ENCODE data around the gene EFNB2. TPM values are rescaled to one million over a fixed set of nuclear protein-coding genes. Genes with fewer than 3 reads are reported as not detected.

Gene EFNB2
- total and polyA plus RNA-seq, 2 donors = 13.8 to 17.1 TPM

GRCh38 chr13:106474912-106475311 is 60.5 kb downstream of the EFNB2 start:
- Histone ChIP-seq H3K27me3 (ENCODE audit: control insufficient read depth in 2 of 2, insufficient read depth in 1 of 2, low read length in 1 of 2) (peaks cover 0 to 3% of the 10 kb centered on the region in 2 donors), H3K9me3 (ENCODE audit: control insufficient read depth in 2 of 2, insufficient read depth in 1 of 2, low read length in 1 of 2) (no peaks in the 10 kb centered on the region), H3K4me1 (ENCODE audit: control insufficient read depth in 2 of 2, insufficient read depth in 2 of 2, low read length in 2 of 2) (peaks cover 0 to 3% of the 10 kb centered on the region in 2 donors), H3K27ac (ENCODE audit: low read depth in 1 of 2, low read length in 1 of 2) (no peak overlapping the region), H3K36me3 (ENCODE audit: control insufficient read depth in 2 of 2, insufficient read depth in 2 of 2, low read length in 1 of 2) (no peaks in the 10 kb centered on the region), H3K4me3 (ENCODE audit: low read length in 2 of 2) (no peak overlapping the region)
- DNase-seq (ENCODE audit: low read depth in 6 of 9, low spot score in 9 of 9) = no peak
- WGBS = 95% methylated on average over 6 of the region's 6 CpGs

DNA sequence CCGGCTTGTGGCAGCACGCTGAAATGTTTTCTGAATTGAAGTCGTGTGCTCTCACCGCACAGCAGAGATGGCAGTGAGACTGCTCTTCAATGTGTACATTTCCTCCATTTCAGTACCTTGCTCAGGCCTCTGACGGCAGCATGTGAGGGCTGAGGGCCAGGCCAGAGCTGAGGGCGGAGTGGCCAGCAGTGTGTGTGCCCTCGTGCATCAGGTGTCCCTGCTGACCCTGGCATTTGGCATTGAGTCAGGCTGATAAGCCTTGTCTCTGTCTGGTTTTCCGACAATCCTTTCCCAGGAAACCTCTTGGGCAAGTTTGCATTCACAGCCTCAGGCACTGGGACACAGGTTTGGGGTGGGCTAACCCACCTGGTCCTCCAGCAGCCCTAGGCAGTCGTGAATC is 62.3 kb downstream of the EFNB2 start:
- Histone ChIP-seq H3K36me3 (ENCODE audit: control insufficient read depth in 2 of 2, insufficient read depth in 2 of 2, low read length in 1 of 2) (no peaks in the 10 kb centered on the region), H3K4me3 (ENCODE audit: low read length in 2 of 2) (no peak overlapping the region), H3K9me3 (ENCODE audit: control insufficient read depth in 2 of 2, insufficient read depth in 1 of 2, low read length in 1 of 2) (no peaks in the 10 kb centered on the region), H3K27ac (ENCODE audit: low read depth in 1 of 2, low read length in 1 of 2) (peak overlapping the region in 1 of 2 donors; percentile 20), H3K4me1 (ENCODE audit: control insufficient read depth in 2 of 2, insufficient read depth in 2 of 2, low read length in 2 of 2) (peaks cover 0 to 5% of the 10 kb centered on the region in 2 donors), H3K27me3 (ENCODE audit: control insufficient read depth in 2 of 2, insufficient read depth in 1 of 2, low read length in 1 of 2) (peaks cover 0 to 5% of the 10 kb centered on the region in 2 donors)
- WGBS = 95% methylated on average over 9 of the region's 9 CpGs
- DNase-seq (ENCODE audit: low read depth in 6 of 9, low spot score in 9 of 9) = no peak

DNA sequence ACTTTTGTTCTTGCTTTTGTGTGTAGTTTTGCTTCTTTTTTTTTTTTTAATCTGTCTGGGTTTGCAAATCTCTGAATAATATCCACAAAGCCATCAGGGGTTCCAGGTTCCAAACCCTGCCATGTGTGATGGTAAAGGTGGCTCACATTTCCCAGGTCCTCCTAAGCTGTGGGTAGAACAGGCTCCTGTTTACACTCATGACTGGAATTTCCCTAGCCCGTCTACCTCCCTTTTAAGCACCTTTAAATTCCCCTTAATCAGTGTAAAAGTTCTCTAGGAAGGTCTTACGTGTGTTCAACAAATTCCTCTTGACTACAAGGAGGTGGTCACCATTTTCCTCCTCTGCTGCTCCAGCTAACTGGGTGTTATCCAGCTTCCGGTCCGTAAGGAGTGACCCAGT is 62.8 kb downstream of the EFNB2 start:
- 90% methylated on average over 4 of the region's 4 CpGs for WGBS
- H3K27ac ChIP-seq (ENCODE audit: low read depth in 1 of 2, low read length in 1 of 2) = peak overlapping the region in 1 of 2 donors; percentile 30
- DNase-seq (ENCODE audit: low read depth in 6 of 9, low spot score in 9 of 9) = no peak
- peaks cover 0 to 5% of the 10 kb centered on the region in 2 donors for H3K4me1 ChIP-seq (ENCODE audit: control insufficient read depth in 2 of 2, insufficient read depth in 2 of 2, low read length in 2 of 2)
- no peaks in the 10 kb centered on the region for H3K36me3 ChIP-seq (ENCODE audit: control insufficient read depth in 2 of 2, insufficient read depth in 2 of 2, low read length in 1 of 2)
- H3K27me3 ChIP-seq (ENCODE audit: control insufficient read depth in 2 of 2, insufficient read depth in 1 of 2, low read length in 1 of 2) = peaks cover 0 to 6% of the 10 kb centered on the region in 2 donors
- no peak overlapping the region for H3K4me3 ChIP-seq (ENCODE audit: low read length in 2 of 2)
- no peaks in the 10 kb centered on the region for H3K9me3 ChIP-seq (ENCODE audit: control insufficient read depth in 2 of 2, insufficient read depth in 1 of 2, low read length in 1 of 2)

DNA sequence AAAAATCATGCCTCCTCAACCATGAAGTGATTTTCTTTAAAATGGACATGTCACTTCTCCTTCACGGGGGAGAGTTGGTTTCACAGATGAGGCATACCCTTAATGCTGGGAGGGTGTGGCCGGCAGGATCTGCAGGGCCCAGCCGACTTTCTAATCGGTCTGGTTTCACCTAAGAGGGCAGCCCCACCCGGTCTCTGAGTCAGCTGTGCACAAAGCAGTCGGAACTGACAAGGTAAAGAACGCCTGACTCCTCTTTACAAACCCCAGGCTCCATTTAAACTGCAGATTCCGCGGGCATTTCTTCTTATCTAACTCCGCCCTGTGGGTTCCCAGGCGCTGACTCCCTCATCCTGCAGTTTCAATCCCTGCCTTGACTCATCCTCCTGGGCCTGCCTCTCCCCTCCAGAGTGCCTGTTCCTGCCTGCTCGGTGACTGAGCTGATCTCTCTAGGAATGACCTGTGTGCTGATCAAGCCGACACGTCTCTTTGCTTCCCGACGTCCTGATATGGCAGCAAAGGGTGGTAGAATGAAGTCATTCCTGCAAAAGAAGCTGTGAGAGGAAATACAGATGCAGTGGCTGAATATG is 63.4 kb downstream of the EFNB2 start:
- H3K27ac ChIP-seq (ENCODE audit: low read depth in 1 of 2, low read length in 1 of 2) = peak overlapping the region in 1 of 2 donors; percentile 30
- H3K4me3 ChIP-seq (ENCODE audit: low read length in 2 of 2) = no peak overlapping the region
- no peak for DNase-seq (ENCODE audit: low read depth in 6 of 9, low spot score in 9 of 9)
- no peaks in the 10 kb centered on the region for H3K9me3 ChIP-seq (ENCODE audit: control insufficient read depth in 2 of 2, insufficient read depth in 1 of 2, low read length in 1 of 2)
- H3K4me1 ChIP-seq (ENCODE audit: control insufficient read depth in 2 of 2, insufficient read depth in 2 of 2, low read length in 2 of 2) = peaks cover 0 to 5% of the 10 kb centered on the region in 2 donors
- WGBS = 83% methylated on average over 16 of the region's 16 CpGs
- no peaks in the 10 kb centered on the region for H3K36me3 ChIP-seq (ENCODE audit: control insufficient read depth in 2 of 2, insufficient read depth in 2 of 2, low read length in 1 of 2)
- peaks cover 0 to 6% of the 10 kb centered on the region in 2 donors for H3K27me3 ChIP-seq (ENCODE audit: control insufficient read depth in 2 of 2, insufficient read depth in 1 of 2, low read length in 1 of 2)

GRCh38 chr13:106470576-106470975 is 64.9 kb downstream of the EFNB2 start:
- no peak for DNase-seq (ENCODE audit: low read depth in 6 of 9, low spot score in 9 of 9)
- peaks cover 0 to 6% of the 10 kb centered on the region in 2 donors for H3K27me3 ChIP-seq (ENCODE audit: control insufficient read depth in 2 of 2, insufficient read depth in 1 of 2, low read length in 1 of 2)
- WGBS = 75% methylated on average over 7 of the region's 7 CpGs
- no peak overlapping the region for H3K4me3 ChIP-seq (ENCODE audit: low read length in 2 of 2)
- H3K27ac ChIP-seq (ENCODE audit: low read depth in 1 of 2, low read length in 1 of 2) = no peak overlapping the region
- no peaks in the 10 kb centered on the region for H3K9me3 ChIP-seq (ENCODE audit: control insufficient read depth in 2 of 2, insufficient read depth in 1 of 2, low read length in 1 of 2)
- no peaks in the 10 kb centered on the region for H3K36me3 ChIP-seq (ENCODE audit: control insufficient read depth in 2 of 2, insufficient read depth in 2 of 2, low read length in 1 of 2)
- H3K4me1 ChIP-seq (ENCODE audit: control insufficient read depth in 2 of 2, insufficient read depth in 2 of 2, low read length in 2 of 2) = peaks cover 0 to 5% of the 10 kb centered on the region in 2 donors

DNA sequence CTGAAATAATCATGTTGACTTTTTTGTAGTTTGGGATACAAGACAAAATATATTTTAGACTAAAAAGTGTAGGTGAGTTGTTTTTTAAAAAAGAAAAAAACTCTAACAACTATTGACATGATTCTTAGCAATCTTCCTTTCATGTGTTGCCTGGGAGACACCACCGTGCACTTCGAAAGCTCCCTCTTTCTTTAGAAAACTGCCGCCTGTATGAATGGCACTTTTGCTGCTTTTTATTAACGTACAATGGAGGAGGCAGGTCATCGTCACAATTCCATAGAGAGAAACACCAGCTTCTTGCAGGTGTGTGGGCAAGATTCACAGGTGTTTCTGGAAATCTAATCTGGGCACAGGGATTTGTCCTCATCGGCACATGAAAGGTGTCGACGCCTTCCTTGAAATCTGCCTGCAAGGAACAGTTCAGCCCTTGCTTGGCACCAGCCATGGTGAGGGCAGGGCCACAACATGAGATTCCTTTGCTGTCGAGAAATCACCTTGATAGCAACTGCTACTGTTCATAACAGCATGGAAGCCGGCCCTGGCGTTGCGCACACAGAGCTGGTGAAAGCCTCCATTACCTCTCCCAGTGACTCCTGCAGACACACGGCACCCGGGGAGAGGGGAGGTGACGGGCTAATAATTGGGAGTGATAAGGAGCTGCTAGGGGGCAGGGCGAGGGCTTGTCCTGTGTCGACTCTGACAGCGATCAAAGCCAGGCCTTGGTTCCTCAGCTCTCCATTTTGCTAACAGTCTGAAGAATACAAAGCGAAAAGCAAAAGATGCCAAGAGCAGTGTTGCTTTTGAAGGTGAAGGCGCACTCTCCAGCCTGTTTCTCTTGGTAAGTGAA is 66.5 kb downstream of the EFNB2 start:
- Histone ChIP-seq H3K27me3 (ENCODE audit: control insufficient read depth in 2 of 2, insufficient read depth in 1 of 2, low read length in 1 of 2) (peaks cover 0 to 6% of the 10 kb centered on the region in 2 donors), H3K27ac (ENCODE audit: low read depth in 1 of 2, low read length in 1 of 2) (no peak overlapping the region), H3K36me3 (ENCODE audit: control insufficient read depth in 2 of 2, insufficient read depth in 2 of 2, low read length in 1 of 2) (no peaks in the 10 kb centered on the region), H3K4me1 (ENCODE audit: control insufficient read depth in 2 of 2, insufficient read depth in 2 of 2, low read length in 2 of 2) (peaks cover 0 to 5% of the 10 kb centered on the region in 2 donors), H3K9me3 (ENCODE audit: control insufficient read depth in 2 of 2, insufficient read depth in 1 of 2, low read length in 1 of 2) (no peaks in the 10 kb centered on the region), H3K4me3 (ENCODE audit: low read length in 2 of 2) (no peak overlapping the region)
- 88% methylated on average over 20 of the region's 20 CpGs for WGBS
- no peak for DNase-seq (ENCODE audit: low read depth in 6 of 9, low spot score in 9 of 9)

GRCh38 chr13:106468207-106468606 is 67.3 kb downstream of the EFNB2 start:
- no peaks in the 10 kb centered on the region for H3K36me3 ChIP-seq (ENCODE audit: control insufficient read depth in 2 of 2, insufficient read depth in 2 of 2, low read length in 1 of 2)
- H3K4me1 ChIP-seq (ENCODE audit: control insufficient read depth in 2 of 2, insufficient read depth in 2 of 2, low read length in 2 of 2) = peaks cover 0 to 5% of the 10 kb centered on the region in 2 donors
- no peaks in the 10 kb centered on the region for H3K9me3 ChIP-seq (ENCODE audit: control insufficient read depth in 2 of 2, insufficient read depth in 1 of 2, low read length in 1 of 2)
- no peak for DNase-seq (ENCODE audit: low read depth in 6 of 9, low spot score in 9 of 9)
- WGBS = 95% methylated on average over 7 of the region's 7 CpGs
- peaks cover 0 to 6% of the 10 kb centered on the region in 2 donors for H3K27me3 ChIP-seq (ENCODE audit: control insufficient read depth in 2 of 2, insufficient read depth in 1 of 2, low read length in 1 of 2)
- peak overlapping the region in 1 of 2 donors; percentile 41 for H3K27ac ChIP-seq (ENCODE audit: low read depth in 1 of 2, low read length in 1 of 2)
- H3K4me3 ChIP-seq (ENCODE audit: low read length in 2 of 2) = no peak overlapping the region

DNA sequence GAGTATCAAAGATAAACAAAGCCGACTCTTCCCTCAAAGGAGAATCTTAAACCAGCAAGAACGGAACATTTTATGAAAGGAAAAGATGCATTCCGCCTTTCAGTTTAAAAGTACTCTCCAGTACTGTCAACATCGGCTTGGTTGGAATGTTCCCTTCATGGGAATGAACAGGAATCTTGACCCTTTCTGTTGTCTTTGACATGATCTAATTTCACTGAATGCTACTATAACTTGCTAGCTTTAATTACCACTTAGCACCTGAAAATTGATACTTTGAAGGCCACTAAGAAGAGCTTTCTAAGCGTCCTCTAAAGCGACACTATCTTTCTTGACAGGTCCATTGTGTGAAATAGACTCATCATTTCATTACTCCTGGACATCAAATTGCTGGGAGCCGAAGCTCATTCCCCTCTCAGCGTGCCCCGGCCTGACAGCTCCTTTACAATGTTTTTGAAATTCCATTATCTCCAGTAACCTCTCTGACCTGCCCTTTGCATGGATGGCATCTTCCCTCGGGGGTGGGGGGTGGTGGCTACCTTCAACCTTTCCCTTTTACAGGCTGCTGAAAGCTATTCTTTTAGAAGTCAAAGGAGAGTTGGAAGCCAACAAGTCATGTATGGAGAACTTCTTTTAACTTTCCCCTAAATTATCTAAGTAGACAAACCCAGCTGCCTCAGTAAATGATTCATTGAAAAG is 67.9 kb downstream of the EFNB2 start:
- Histone ChIP-seq H3K9me3 (ENCODE audit: control insufficient read depth in 2 of 2, insufficient read depth in 1 of 2, low read length in 1 of 2) (no peaks in the 10 kb centered on the region), H3K4me1 (ENCODE audit: control insufficient read depth in 2 of 2, insufficient read depth in 2 of 2, low read length in 2 of 2) (peaks cover 0 to 3% of the 10 kb centered on the region in 2 donors), H3K4me3 (ENCODE audit: low read length in 2 of 2) (no peak overlapping the region), H3K27me3 (ENCODE audit: control insufficient read depth in 2 of 2, insufficient read depth in 1 of 2, low read length in 1 of 2) (peaks cover 0 to 6% of the 10 kb centered on the region in 2 donors), H3K27ac (ENCODE audit: low read depth in 1 of 2, low read length in 1 of 2) (no peak overlapping the region), H3K36me3 (ENCODE audit: control insufficient read depth in 2 of 2, insufficient read depth in 2 of 2, low read length in 1 of 2) (no peaks in the 10 kb centered on the region)
- DNase-seq (ENCODE audit: low read depth in 6 of 9, low spot score in 9 of 9) = no peak
- WGBS = 93% methylated on average over 10 of the region's 10 CpGs
